HCT116 (cell line): Measurements from ENCODE around the gene CLPTM1L. TPM values are rescaled to one million over a fixed set of nuclear protein-coding genes. Genes with fewer than 3 reads are reported as not detected.

Experiments
- ATAC-seq: fragments of 200-7000 bp; cut with Tn5 transposase; 2 replicates; pipeline ENCODE4 v1.9.1; 2020; ENCODE audit warnings: mild to moderate bottlenecking, moderate library complexity
- BruUV-seq: library from RNA; stranded (reverse); fragments of 400-500 nt; replicated peaks from 2 replicates; lab custom pipeline; 2021; lab: Mats Ljungman, UMichigan
- CTCF ChIA-PET: fragments of 300-600 bp; sonication (Branson Sonifier 250); formaldehyde crosslinking; loops from one replicate; lab custom pipeline; 2021; ENCODE audit warnings: antibody characterized with exemption; lab: Charles Lee
- POLR2A ChIA-PET: fragments of 300-600, 350-600 bp; sonication (Branson Sonifier 250); formaldehyde crosslinking; loops from one replicate; lab custom pipeline; 2021; ENCODE audit warnings: antibody characterized with exemption; lab: Charles Lee
- RAD21 ChIA-PET, 2 experiments: fragments of 300-600 bp; sonication (Branson Sonifier 250); formaldehyde crosslinking; loops; one replicate each; lab custom pipeline; 2023; ENCODE audit warnings: low total read pairs in 2 of 2; ENCODE audit not compliant: uncharacterized antibody in 2 of 2, unreplicated experiment in 2 of 2, low non-redundant PET in 1 of 2; lab: Charles Lee
- DNase-seq: peaks from one replicate; pipeline ENCODE4 v3.0.0-alpha.2; 2010; ENCODE audit warnings: low read depth, low spot score
- H2AFZ ChIP-seq: fragments of 200-600 bp; shearing (Covaris generic), sonication (generic); 2 replicates; pipeline ENCODE4 v1.6.1; 2017; ENCODE audit warnings: low read depth, mixed run types, mixed read lengths, antibody characterized with exemption, low read length; ENCODE audit not compliant: poor library complexity, severe bottlenecking
- H3K27ac ChIP-seq: 2 replicates; pipeline ENCODE4 v1.5.1; 2012; ENCODE audit warnings: low read depth, low read length
- H3K27me3 ChIP-seq: fragments of 200-600 bp; sonication (generic); 2 replicates; pipeline ENCODE4 v1.6.1; 2016; ENCODE audit warnings: mixed run types, low read length, mixed read lengths; ENCODE audit not compliant: insufficient read depth
- H3K36me3 ChIP-seq, 2 experiments: fragments of 200-500 bp in 1 of 2; fragments of 200-600 bp in 1 of 2; sonication (Bioruptor generic) in 1 of 2; sonication (generic) in 1 of 2; 2 replicates each; pipeline versions ENCODE4 v1.5.1 to v1.6.1; 2014 to 2016; ENCODE audit warnings: low read length in 2 of 2, inconsistent platforms in 1 of 2, mixed read lengths in 1 of 2, mixed run types in 1 of 2; ENCODE audit not compliant: insufficient read depth in 2 of 2, control insufficient read depth in 1 of 2
- H3K4me1 ChIP-seq, 2 experiments: fragments of 200-600 bp in 1 of 2; sonication (generic) in 1 of 2; 2 replicates each; pipeline versions ENCODE4 v1.5.1 to v1.6.1; 2012 to 2017; ENCODE audit warnings: low read length in 2 of 2, inconsistent platforms in 1 of 2, mild to moderate bottlenecking in 1 of 2, mixed read lengths in 1 of 2, mixed run types in 1 of 2, moderate library complexity in 1 of 2; ENCODE audit not compliant: insufficient read depth in 2 of 2, control insufficient read depth in 1 of 2
- H3K4me2 ChIP-seq: fragments of 200-600 bp; sonication (generic); 2 replicates; pipeline ENCODE4 v1.6.1; 2017; ENCODE audit warnings: mixed run types, low read length, mixed read lengths
- H3K4me3 ChIP-seq, 2 experiments: fragments of 200-600 bp in 1 of 2; sonication (generic) in 1 of 2; replicated peaks in 1 of 2; 2 replicates each; pipeline ENCODE4 v1.5.1; 2011 to 2016; ENCODE audit warnings: low read length in 2 of 2, control low read depth in 1 of 2, low read depth in 1 of 2, mild to moderate bottlenecking in 1 of 2, mixed read lengths in 1 of 2, mixed run types in 1 of 2
- H3K79me2 ChIP-seq: fragments of 200-600 bp; sonication (generic); 2 replicates; pipeline ENCODE4 v1.6.1; 2017; ENCODE audit warnings: mild to moderate bottlenecking, mixed run types, low read length, moderate library complexity, mixed read lengths; ENCODE audit not compliant: insufficient read depth
- H3K9ac ChIP-seq: fragments of 200-600 bp; sonication (generic); 2 replicates; pipeline ENCODE4 v1.6.1; 2016; ENCODE audit warnings: low read length, mixed read lengths
- H3K9me2 ChIP-seq: fragments of 200-600 bp; sonication (generic), shearing (Covaris generic); 2 replicates; pipeline ENCODE4 v1.6.1; 2017; ENCODE audit warnings: mixed run types, mild to moderate bottlenecking, moderate library complexity; ENCODE audit not compliant: insufficient read depth
- H3K9me3 ChIP-seq, 2 experiments: fragments of 200-500 bp in 1 of 2; fragments of 200-600 bp in 1 of 2; sonication (Bioruptor generic) in 1 of 2; sonication (generic) in 1 of 2; 2 replicates each; pipeline ENCODE4 v1.6.1; 2014 to 2017; ENCODE audit warnings: low read length in 2 of 2, mixed read lengths in 2 of 2, inconsistent platforms in 1 of 2, low read depth in 1 of 2, mild to moderate bottlenecking in 1 of 2, mixed run types in 1 of 2, moderate library complexity in 1 of 2; ENCODE audit not compliant: control insufficient read depth in 1 of 2, insufficient read depth in 1 of 2
- H4K20me1 ChIP-seq: fragments of 200-600 bp; sonication (generic), shearing (Covaris generic); 2 replicates; pipeline ENCODE4 v1.6.1; 2017; ENCODE audit warnings: mixed run types, mild to moderate bottlenecking, moderate library complexity; ENCODE audit not compliant: insufficient read depth
- ATF3 ChIP-seq: IDR thresholded peaks from 2 replicates; pipeline ENCODE4 v1.6.1; 2012
- ELF1 ChIP-seq: IDR thresholded peaks from 2 replicates; pipeline ENCODE4 v1.6.1; 2012; ENCODE audit warnings: low read depth, borderline replicate concordance
- EZH2 ChIP-seq: fragments of 200-600 bp; sonication (generic); IDR thresholded peaks from 2 replicates; pipeline ENCODE4 v1.6.1; 2017; ENCODE audit warnings: antibody characterized with exemption, mixed run types
- EZH2phosphoT487 ChIP-seq: fragments of 200-600 bp; IDR thresholded peaks from 2 replicates; pipeline ENCODE4 v1.6.1; 2018; ENCODE audit warnings: antibody characterized with exemption, borderline replicate concordance
- FOSL1 ChIP-seq: IDR thresholded peaks from 2 replicates; pipeline ENCODE4 v1.6.1; 2012; ENCODE audit warnings: low read depth
- MAX ChIP-seq: IDR thresholded peaks from 2 replicates; pipeline ENCODE4 v1.6.1; 2012
- RAD21 ChIP-seq: IDR thresholded peaks from 2 replicates; pipeline ENCODE4 v1.6.1; 2012; ENCODE audit warnings: low read depth, mild to moderate bottlenecking
- REST ChIP-seq: IDR thresholded peaks from 2 replicates; pipeline ENCODE4 v1.6.1; 2012; ENCODE audit warnings: low read depth
- intact Hi-C: fragments of 100-400 bp; cut with micrococcal nuclease; formaldehyde crosslinking; loops from 2 replicates; pipeline ENCODE4 v1.10.0; 2022
- total RNA-seq: library from RNA; stranded (reverse); gene quantifications from one replicate; pipeline ENCODE4 v1.2.1, GENCODE V29; 2021; ENCODE audit not compliant: unreplicated experiment

CLPTM1L gene
- total RNA-seq, 1 experiment from 2014 or later = 98.4 TPM

- ChIA-PET POLR2A (no interaction called here), CTCF (no interaction called here)
- DNase-seq = no peak
Measured at GRCh38 chr5:1292846-1293415, 52.0 kb downstream of the CLPTM1L start.

More at GRCh38 chr5:1292846-1293415, 52.0 kb downstream of the CLPTM1L start:
- Histone ChIP-seq H3K27ac (no peak overlapping the region), H3K79me2 (no peaks in the 10 kb centered on the region), H3K4me1 (peaks cover 0 to 9% of the 10 kb centered on the region in 2 experiments; a peak in 1 of 4 replicates), H3K27me3 (no peaks in the 10 kb centered on the region), H3K4me3 (no peak overlapping the region), H3K9me2 (no peaks in the 10 kb centered on the region), H3K4me2 (no peak overlapping the region), H3K36me3 (no peaks in the 10 kb centered on the region), H4K20me1 (no peaks in the 10 kb centered on the region), H3K9ac (no peak overlapping the region), H2AFZ (no peak overlapping the region), H3K9me3 (no peaks in the 10 kb centered on the region)
- no peak for TF ChIP-seq EZH2
- TF ChIP-seq ATF3 = no peak
- no peak for TF ChIP-seq FOSL1
- no peak for TF ChIP-seq RAD21
- TF ChIP-seq REST = no peak
- no peak for TF ChIP-seq MAX
- no peak for TF ChIP-seq ELF1
- TF ChIP-seq EZH2phosphoT487 = no peak
- BruUV-seq = no TSS peak
- intact Hi-C loops = no loop called here
- ATAC-seq = no peak
- RAD21 ChIA-PET = no interaction called here
